ENCODE data around the gene LSP1.

LSP1 gene

DNA sequence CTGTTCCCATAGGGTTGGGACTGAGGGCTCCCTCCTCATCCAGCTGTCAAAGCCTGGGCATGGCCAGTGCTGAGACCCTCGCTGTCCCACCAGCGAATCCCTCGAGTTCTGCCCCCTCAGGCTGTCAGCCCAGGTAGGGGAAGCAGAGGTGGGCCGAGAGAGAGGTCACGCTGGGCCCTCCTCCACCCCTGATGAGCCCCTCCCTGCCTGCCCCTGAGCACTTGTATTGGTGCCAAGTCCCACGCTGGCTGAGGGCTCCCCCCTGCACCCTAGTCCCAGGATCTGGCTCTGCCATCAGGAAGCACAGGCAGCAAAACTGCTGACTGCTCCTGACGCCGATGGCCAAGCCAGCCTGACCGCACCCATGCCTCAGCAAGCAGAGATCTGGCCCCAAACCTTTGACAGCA is 35.5 kb downstream of the LSP1 start:
- H3K27ac ChIP-seq: no peak overlapping the region
- TF ChIP-seq CTCF (conservative IDR thresholded peaks at IDR 0.05): no peak
- no peak for TF ChIP-seq ZFX (IDR thresholded peaks at IDR 0.05)

- TF ChIP-seq CTCF (conservative IDR thresholded peaks at IDR 0.05) (no peak), ZFX (IDR thresholded peaks at IDR 0.05) (no peak)
- no peak overlapping the region for H3K27ac ChIP-seq
Observed at GRCh38 chr11:1888811-1889210, 35.9 kb downstream of the LSP1 start.

GRCh38 chr11:1889224-1889930 is 36.5 kb downstream of the LSP1 start:
- H3K27ac ChIP-seq: no peak overlapping the region
- TF ChIP-seq ZFX (IDR thresholded peaks at IDR 0.05) (no peak), CTCF (conservative IDR thresholded peaks at IDR 0.05) (no peak)

DNA sequence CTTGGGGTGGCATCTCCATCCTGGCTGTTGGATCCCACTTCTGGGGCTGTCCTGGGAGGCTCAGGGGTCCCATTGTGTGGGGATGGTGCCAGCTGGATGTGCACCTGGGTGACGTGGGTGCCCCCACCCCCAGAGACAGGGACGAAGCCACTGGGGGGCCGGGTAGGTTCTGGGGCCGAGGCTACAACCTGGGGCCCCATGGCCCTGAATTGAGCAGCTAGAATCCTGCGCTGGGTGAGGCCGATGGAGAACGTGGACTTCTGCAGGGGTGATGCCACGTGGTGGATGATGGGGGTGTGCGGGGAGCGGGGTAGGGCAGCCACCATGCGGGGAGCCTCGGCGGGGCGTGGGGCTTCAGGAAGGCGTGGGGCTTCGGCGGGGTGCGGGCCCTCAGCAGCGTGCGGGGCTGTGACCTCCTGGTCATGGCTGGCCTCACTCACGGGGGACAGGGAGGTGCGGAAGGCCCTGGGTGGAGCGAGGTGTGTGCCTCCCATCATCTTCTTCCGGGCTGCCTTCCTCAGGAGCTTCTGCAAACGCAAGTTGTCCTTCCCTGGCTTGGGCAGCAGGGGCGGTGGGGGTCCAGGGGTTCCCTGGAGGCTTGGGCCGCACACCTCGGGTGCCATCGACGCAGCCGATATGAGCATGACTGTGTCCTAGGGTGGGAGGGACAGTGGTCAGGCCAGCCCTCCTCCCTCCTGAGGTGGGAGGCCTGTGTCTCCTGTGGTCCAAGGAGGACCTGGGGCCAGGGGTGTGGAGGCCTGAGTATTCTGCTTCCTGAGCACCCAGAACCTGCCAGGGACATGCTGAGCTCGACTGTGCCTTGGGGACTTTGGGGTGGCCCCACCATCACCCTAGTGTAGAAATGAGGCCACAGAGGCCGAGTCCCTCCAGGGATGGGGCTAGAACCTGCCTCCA is 37.3 kb downstream of the LSP1 start:
- TF ChIP-seq CTCF (conservative IDR thresholded peaks at IDR 0.05): no peak
- TF ChIP-seq ZFX (IDR thresholded peaks at IDR 0.05): no peak
- H3K27ac ChIP-seq: no peak overlapping the region

- no peak overlapping the region for H3K27ac ChIP-seq
- TF ChIP-seq CTCF (conservative IDR thresholded peaks at IDR 0.05): no peak
- no peak for TF ChIP-seq ZFX (IDR thresholded peaks at IDR 0.05)
Observed at GRCh38 chr11:1890856-1891830, 38.3 kb downstream of the LSP1 start.

GRCh38 chr11:1891831-1892115 is 38.9 kb downstream of the LSP1 start, which contains the start of gene PRR33:
Gene PRR33, minus strand, starts transcription at chr11:1891895. Its CDS starts 1,311 bp downstream, at chr11:1890584.
- no peak within 1 kb of the TSS for H3K27ac ChIP-seq
- no peak for TF ChIP-seq CTCF (conservative IDR thresholded peaks at IDR 0.05)
- TF ChIP-seq ZFX (IDR thresholded peaks at IDR 0.05): no peak
